HepG2 (cell line): Measurements from ENCODE around the gene ZNF821. TPM values are rescaled to one million over a fixed set of nuclear protein-coding genes. Genes with fewer than 3 reads are reported as not detected.

Experiments
- ATAD3A ChIP-seq: sonication (generic); formaldehyde crosslinking; IDR thresholded peaks from 2 replicates; pipeline ENCODE4 v1.4.0; 2020; ENCODE audit warnings: missing genetic modification reagents
- CREB1 ChIP-seq, 2 experiments: fragments of 450-650 bp in 1 of 2; IDR thresholded peaks; 2 replicates each; pipeline ENCODE4 v1.6.1; 2016 to 2017; ENCODE audit warnings: control low read depth in 1 of 2, mild to moderate bottlenecking in 1 of 2, missing compliant biosample characterization in 1 of 2, missing genetic modification characterization in 1 of 2
- FOXO1 ChIP-seq: sonication (generic); formaldehyde crosslinking; IDR thresholded peaks from 2 replicates; pipeline ENCODE4 v1.4.0; 2020; ENCODE audit warnings: missing genetic modification reagents
- GATAD2A ChIP-seq: IDR thresholded peaks from 2 replicates; pipeline ENCODE4 v1.6.1; 2016
- GPBP1L1 ChIP-seq: sonication (generic); formaldehyde crosslinking; IDR thresholded peaks from 2 replicates; pipeline ENCODE4 v1.5.0; 2020; ENCODE audit warnings: mild to moderate bottlenecking, missing genetic modification reagents
- GTF2F1 ChIP-seq: fragments of 150-350 bp; IDR thresholded peaks from 2 replicates; pipeline ENCODE4 v1.6.1; 2014; ENCODE audit warnings: low read length
- HMG20A ChIP-seq: IDR thresholded peaks from 2 replicates; pipeline ENCODE4 v1.6.1; 2016; ENCODE audit warnings: borderline replicate concordance
- KDM5B ChIP-seq: sonication (generic); formaldehyde crosslinking; IDR thresholded peaks from 2 replicates; pipeline ENCODE4 v1.4.0; 2020; ENCODE audit warnings: missing genetic modification reagents, mild to moderate bottlenecking, borderline replicate concordance
- MATR3 ChIP-seq: sonication (generic); formaldehyde crosslinking; IDR thresholded peaks from 2 replicates; pipeline ENCODE4 v1.4.0; 2020; ENCODE audit warnings: missing genetic modification reagents
- MTA3 ChIP-seq: sonication (generic); formaldehyde crosslinking; IDR thresholded peaks from 2 replicates; pipeline ENCODE4 v1.4.0; 2020; ENCODE audit warnings: missing genetic modification reagents
- MTF1 ChIP-seq: sonication (generic); formaldehyde crosslinking; IDR thresholded peaks from 2 replicates; pipeline ENCODE4 v1.5.0; 2020; ENCODE audit warnings: missing genetic modification reagents
- PLSCR1 ChIP-seq: sonication (generic); formaldehyde crosslinking; IDR thresholded peaks from 2 replicates; pipeline ENCODE4 v1.5.0; 2020; ENCODE audit warnings: missing genetic modification reagents, mild to moderate bottlenecking, borderline replicate concordance
- PREB ChIP-seq: sonication (generic); formaldehyde crosslinking; IDR thresholded peaks from 2 replicates; pipeline ENCODE4 v1.4.0; 2020; ENCODE audit warnings: missing genetic modification reagents
- REPIN1 ChIP-seq: sonication (generic); formaldehyde crosslinking; IDR thresholded peaks from 2 replicates; pipeline ENCODE4 v1.8.0; 2022; ENCODE audit warnings: missing genetic modification reagents, low read depth, mild to moderate bottlenecking, borderline replicate concordance
- XRCC5 ChIP-seq: fragments of 200-400 bp; formaldehyde crosslinking; optimal IDR thresholded peaks from 2 replicates; pipeline ENCODE3; 2017; ENCODE audit warnings: mild to moderate bottlenecking, low read length
- ZBTB38 ChIP-seq: sonication (generic); formaldehyde crosslinking; IDR thresholded peaks from 2 replicates; pipeline ENCODE4 v1.5.1; 2020; ENCODE audit warnings: mild to moderate bottlenecking, missing genetic modification reagents
- ZKSCAN5 ChIP-seq: sonication (generic); formaldehyde crosslinking; IDR thresholded peaks from 2 replicates; pipeline ENCODE4 v1.5.1; 2020; ENCODE audit warnings: mild to moderate bottlenecking, missing genetic modification reagents
- ZNF121 ChIP-seq: sonication (generic); formaldehyde crosslinking; IDR thresholded peaks from 2 replicates; pipeline ENCODE4 v1.5.0; 2020; ENCODE audit warnings: mild to moderate bottlenecking, missing genetic modification reagents
- ZNF225 ChIP-seq: sonication (generic); formaldehyde crosslinking; IDR thresholded peaks from 2 replicates; pipeline ENCODE4 v1.4.0; 2020; ENCODE audit warnings: mild to moderate bottlenecking, missing genetic modification reagents
- ZNF616 ChIP-seq: sonication (generic); formaldehyde crosslinking; IDR thresholded peaks from 2 replicates; pipeline ENCODE4 v1.5.0; 2020; ENCODE audit warnings: low read depth, mild to moderate bottlenecking, missing genetic modification reagents
- ZNF639 ChIP-seq: conservative IDR thresholded peaks from 2 replicates; pipeline ENCODE4 v1.6.1; 2018; ENCODE audit warnings: missing genetic modification reagents
- polyA plus RNA-seq, 8 experiments: library from polyadenylated mRNA; depleted of rRNA in 3 of 8; stranded (reverse) in 7 of 8; unstranded in 1 of 8; fragments of >200 nt; fragmentation: Illumina TruSeq in 4 of 8; extraction: Trizol in 4 of 8; gene quantifications; 2 replicates each; pipeline versions ENCODE4 v1.2.1 to v1.2.3, GENCODE V29; 2011 to 2016; ENCODE audit warnings: low read depth in 4 of 8, missing spikeins in 1 of 8, mixed read lengths in 1 of 8; ENCODE audit not compliant: insufficient read depth in 1 of 8
- total RNA-seq, 5 experiments: library from RNA; depleted of rRNA; stranded (reverse); fragments of >200 nt; fragmentation: Illumina TruSeq; extraction: Trizol; gene quantifications; 2 replicates each; pipeline ENCODE4 v1.2.3, GENCODE V29; 2016; ENCODE audit warnings: low read depth in 1 of 5
- TF ChIP-seq, protein P1 (sequence below): sonication (generic); formaldehyde crosslinking; IDR thresholded peaks from 2 replicates; pipeline ENCODE4 v1.4.0; 2020; ENCODE audit warnings: missing genetic modification reagents
- TF ChIP-seq, protein P2 (sequence below): sonication (generic); formaldehyde crosslinking; IDR thresholded peaks from 2 replicates; pipeline ENCODE4 v1.5.0; 2020; ENCODE audit warnings: mild to moderate bottlenecking, missing genetic modification reagents

ZNF821 gene
- total and polyA plus RNA-seq, 2 of the 13 experiments (the other 11 are each of a cell fraction or from before 2014, with no cell fraction given) = 7.0 to 9.1 TPM

GRCh38 chr16:71882505-71883167 lies 1.3 kb downstream of the ZNF821 start (continued):
- TF ChIP-seq FOXO1 (CRISPR knock-in tag) (no peak), REPIN1 (CRISPR knock-in tag) (0 out of 2 replicates have a peak, but pooled peaks have one; percentile 41), ZNF225 (CRISPR knock-in tag) (no peak), GTF2F1 (no peak), MTF1 (CRISPR knock-in tag) (no peak), ZNF121 (CRISPR knock-in tag) (no peak), HMG20A (CRISPR knock-in tag) (no peak), ZNF639 (CRISPR knock-in tag) (no peak; the same call in 1 of the 2 replicates), CREB1 (IDR thresholded peaks at IDR 0.05) (no peak), CREB1 (CRISPR knock-in tag; IDR thresholded peaks at IDR 0.05) (no peak), MTA3 (no peak), PLSCR1 (CRISPR knock-in tag) (no peak), GPBP1L1 (CRISPR knock-in tag) (no peak), ATAD3A (CRISPR knock-in tag) (no peak), ZNF616 (no peak), PREB (CRISPR knock-in tag) (no peak), KDM5B (CRISPR knock-in tag) (no peak), GATAD2A (CRISPR knock-in tag) (0 out of 2 replicates have a peak, but pooled peaks have one; percentile 31), XRCC5 (peak; percentile 38), ZBTB38 (CRISPR knock-in tag) (no peak), MATR3 (no peak), ZKSCAN5 (no peak)
- TF ChIP-seq, protein P1, sequence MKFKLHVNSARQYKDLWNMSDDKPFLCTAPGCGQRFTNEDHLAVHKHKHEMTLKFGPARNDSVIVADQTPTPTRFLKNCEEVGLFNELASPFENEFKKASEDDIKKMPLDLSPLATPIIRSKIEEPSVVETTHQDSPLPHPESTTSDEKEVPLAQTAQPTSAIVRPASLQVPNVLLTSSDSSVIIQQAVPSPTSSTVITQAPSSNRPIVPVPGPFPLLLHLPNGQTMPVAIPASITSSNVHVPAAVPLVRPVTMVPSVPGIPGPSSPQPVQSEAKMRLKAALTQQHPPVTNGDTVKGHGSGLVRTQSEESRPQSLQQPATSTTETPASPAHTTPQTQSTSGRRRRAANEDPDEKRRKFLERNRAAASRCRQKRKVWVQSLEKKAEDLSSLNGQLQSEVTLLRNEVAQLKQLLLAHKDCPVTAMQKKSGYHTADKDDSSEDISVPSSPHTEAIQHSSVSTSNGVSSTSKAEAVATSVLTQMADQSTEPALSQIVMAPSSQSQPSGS (CRISPR knock-in tag) = no peak
- TF ChIP-seq, protein P2, sequence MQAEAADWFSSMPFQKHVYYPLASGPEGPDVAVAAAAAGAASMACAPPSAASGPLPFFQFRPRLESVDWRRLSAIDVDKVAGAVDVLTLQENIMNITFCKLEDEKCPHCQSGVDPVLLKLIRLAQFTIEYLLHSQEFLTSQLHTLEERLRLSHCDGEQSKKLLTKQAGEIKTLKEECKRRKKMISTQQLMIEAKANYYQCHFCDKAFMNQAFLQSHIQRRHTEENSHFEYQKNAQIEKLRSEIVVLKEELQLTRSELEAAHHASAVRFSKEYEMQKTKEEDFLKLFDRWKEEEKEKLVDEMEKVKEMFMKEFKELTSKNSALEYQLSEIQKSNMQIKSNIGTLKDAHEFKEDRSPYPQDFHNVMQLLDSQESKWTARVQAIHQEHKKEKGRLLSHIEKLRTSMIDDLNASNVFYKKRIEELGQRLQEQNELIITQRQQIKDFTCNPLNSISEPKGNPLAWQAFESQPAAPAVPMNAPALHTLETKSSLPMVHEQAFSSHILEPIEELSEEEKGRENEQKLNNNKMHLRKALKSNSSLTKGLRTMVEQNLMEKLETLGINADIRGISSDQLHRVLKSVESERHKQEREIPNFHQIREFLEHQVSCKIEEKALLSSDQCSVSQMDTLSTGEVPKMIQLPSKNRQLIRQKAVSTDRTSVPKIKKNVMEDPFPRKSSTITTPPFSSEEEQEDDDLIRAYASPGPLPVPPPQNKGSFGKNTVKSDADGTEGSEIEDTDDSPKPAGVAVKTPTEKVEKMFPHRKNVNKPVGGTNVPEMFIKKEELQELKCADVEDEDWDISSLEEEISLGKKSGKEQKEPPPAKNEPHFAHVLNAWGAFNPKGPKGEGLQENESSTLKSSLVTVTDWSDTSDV = no peak
